ENCODE measurements around the gene TAF3.

TAF3 gene

GRCh38 chr10:7942316-7942715 is 124.0 kb downstream of the TAF3 start:
- DNase-seq = no peak

- no peak for DNase-seq
Measured at GRCh38 chr10:7942859-7943258, 124.6 kb downstream of the TAF3 start.

GRCh38 chr10:7944215-7944480 is 125.8 kb downstream of the TAF3 start:
- DNase-seq = no peak

GRCh38 chr10:7944537-7944936 is 126.2 kb downstream of the TAF3 start:
- no peak for DNase-seq

- DNase-seq = no peak
Measured at GRCh38 chr10:7945034-7945433, 126.7 kb downstream of the TAF3 start.

- no peak for DNase-seq
Measured at GRCh38 chr10:7945469-7946187, 127.3 kb downstream of the TAF3 start.

- no peak for DNase-seq
Measured at GRCh38 chr10:7948371-7949000, 130.2 kb downstream of the TAF3 start.

GRCh38 chr10:7950981-7951847 is 132.9 kb downstream of the TAF3 start:
- DNase-seq = no peak

GRCh38 chr10:7952266-7952665 is 134.0 kb downstream of the TAF3 start:
- no peak for DNase-seq

GRCh38 chr10:7953447-7953846 is 135.1 kb downstream of the TAF3 start:
- DNase-seq = no peak

- no peak for DNase-seq
Measured at GRCh38 chr10:7955446-7955845, 137.1 kb downstream of the TAF3 start.

- DNase-seq = no peak
Measured at GRCh38 chr10:7956508-7956907, 138.2 kb downstream of the TAF3 start.

GRCh38 chr10:7957591-7957990 is 139.3 kb downstream of the TAF3 start:
- DNase-seq = no peak

GRCh38 chr10:7958442-7958841 is 140.1 kb downstream of the TAF3 start:
- DNase-seq = no peak

GRCh38 chr10:7960108-7960507 is 141.8 kb downstream of the TAF3 start:
- DNase-seq = no peak

- DNase-seq = no peak
Measured at GRCh38 chr10:7962592-7962991, 144.3 kb downstream of the TAF3 start.

GRCh38 chr10:7965457-7965856 is 147.2 kb downstream of the TAF3 start:
- DNase-seq = no peak

GRCh38 chr10:7967035-7967434 is 148.7 kb downstream of the TAF3 start:
- DNase-seq = no peak

- no peak for DNase-seq
Measured at GRCh38 chr10:7968510-7969112, 150.3 kb downstream of the TAF3 start.

GRCh38 chr10:7969623-7970022 is 151.3 kb downstream of the TAF3 start:
- no peak for DNase-seq

- no peak for DNase-seq
Measured at GRCh38 chr10:7971949-7972348, 153.6 kb downstream of the TAF3 start.

GRCh38 chr10:7972367-7972766 is 154.1 kb downstream of the TAF3 start:
- DNase-seq = no peak

- DNase-seq = no peak
Measured at GRCh38 chr10:7980196-7980595, 161.9 kb downstream of the TAF3 start.

- no peak for DNase-seq
Measured at GRCh38 chr10:7982727-7983126, 164.4 kb downstream of the TAF3 start.

All from central memory CD4-positive, alpha-beta T cell (primary cell).